Hepatocyte (in vitro differentiated cells): ENCODE results near the gene PROCR.

Source experiments
- CTCF ChIP-seq: fragments of 200-600 bp; sonication (generic); IDR thresholded peaks from 2 replicates; pipeline ENCODE4 v1.5.1; 2016; ENCODE audit warnings: antibody characterized with exemption, mild to moderate bottlenecking; ENCODE audit not compliant: poor library complexity
- EZH2 ChIP-seq: fragments of 200-600 bp; sonication (generic); IDR thresholded peaks from 2 replicates; pipeline ENCODE4 v1.6.1; 2016; ENCODE audit warnings: antibody characterized with exemption, mild to moderate bottlenecking, borderline replicate concordance
- EZH2phosphoT487 ChIP-seq: fragments of 200-600 bp; sonication (generic); IDR thresholded peaks from one replicate; pipeline ENCODE4 v1.6.1; 2018; ENCODE audit warnings: antibody characterized with exemption, mild to moderate bottlenecking, low read depth, moderate library complexity; ENCODE audit not compliant: unreplicated experiment, severe bottlenecking

- TF ChIP-seq CTCF (no peak), EZH2phosphoT487 (no peak), EZH2 (no peak)
Measured at GRCh38 chr20:35125753-35126152, 46.1 kb upstream of the PROCR start.
